Fibroblast of skin of right biceps (primary cell): ENCODE measurements around the gene SCD5.

ENCODE experiments used
- DNase-seq: peaks from one replicate; pipeline ENCODE4 v3.0.0-alpha.2; 2013

Gene SCD5

DNA sequence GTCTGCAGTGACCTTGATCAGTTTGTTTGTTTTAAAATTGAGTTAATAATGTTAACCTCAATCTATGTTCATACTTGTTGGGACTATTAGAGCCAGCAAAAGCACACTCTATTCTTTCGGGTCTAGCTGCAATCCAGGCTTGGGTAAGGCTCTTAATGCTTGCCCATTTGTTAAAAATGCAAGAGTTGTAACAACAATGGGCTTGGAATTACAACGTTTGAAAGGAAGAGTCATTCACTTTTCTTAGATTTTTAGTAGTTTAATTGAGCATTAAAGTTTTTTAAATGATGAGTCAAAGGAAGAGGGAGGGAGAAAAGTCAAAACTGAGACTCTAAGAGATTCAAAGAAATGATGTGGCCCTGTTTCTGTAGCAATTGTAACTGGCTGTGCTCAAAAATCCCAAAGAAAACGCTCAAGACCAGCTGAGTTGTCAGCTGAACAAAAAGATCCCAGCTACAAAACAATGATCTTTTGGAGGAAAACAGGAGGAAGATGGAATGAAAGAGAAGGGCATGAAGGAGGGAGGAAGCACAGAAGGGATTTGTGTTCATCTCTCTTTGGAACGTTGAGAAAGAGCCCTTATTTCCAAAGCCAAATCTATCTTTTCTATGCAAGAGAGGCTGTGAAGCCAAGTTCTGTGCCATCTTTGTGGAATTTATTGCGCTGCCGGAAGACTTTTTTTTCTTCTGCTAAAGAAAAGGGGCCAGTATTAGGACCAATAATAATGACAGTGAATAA lies 5.5 kb downstream of the SCD5 start:
- DNase-seq = no peak

DNA sequence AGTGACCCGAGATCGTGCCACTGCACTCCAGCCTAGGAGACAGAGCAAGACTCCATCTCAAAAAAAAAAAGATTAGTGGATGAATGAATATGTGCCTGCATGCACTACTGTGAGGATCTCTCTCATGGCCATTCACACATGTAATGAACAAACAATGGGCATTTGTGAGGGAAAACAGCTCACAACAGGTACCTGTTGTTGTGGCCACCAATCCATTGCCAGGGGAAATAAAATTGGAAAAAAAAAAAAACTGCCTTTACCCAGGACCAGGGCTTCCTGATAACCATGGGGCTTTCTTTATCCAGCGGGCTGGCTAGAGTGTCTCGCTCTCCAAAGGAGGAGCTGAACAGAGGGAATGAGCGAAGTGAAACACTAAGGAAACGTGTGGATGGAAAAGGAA lies 7.4 kb downstream of the SCD5 start:
- DNase-seq = no peak

DNA sequence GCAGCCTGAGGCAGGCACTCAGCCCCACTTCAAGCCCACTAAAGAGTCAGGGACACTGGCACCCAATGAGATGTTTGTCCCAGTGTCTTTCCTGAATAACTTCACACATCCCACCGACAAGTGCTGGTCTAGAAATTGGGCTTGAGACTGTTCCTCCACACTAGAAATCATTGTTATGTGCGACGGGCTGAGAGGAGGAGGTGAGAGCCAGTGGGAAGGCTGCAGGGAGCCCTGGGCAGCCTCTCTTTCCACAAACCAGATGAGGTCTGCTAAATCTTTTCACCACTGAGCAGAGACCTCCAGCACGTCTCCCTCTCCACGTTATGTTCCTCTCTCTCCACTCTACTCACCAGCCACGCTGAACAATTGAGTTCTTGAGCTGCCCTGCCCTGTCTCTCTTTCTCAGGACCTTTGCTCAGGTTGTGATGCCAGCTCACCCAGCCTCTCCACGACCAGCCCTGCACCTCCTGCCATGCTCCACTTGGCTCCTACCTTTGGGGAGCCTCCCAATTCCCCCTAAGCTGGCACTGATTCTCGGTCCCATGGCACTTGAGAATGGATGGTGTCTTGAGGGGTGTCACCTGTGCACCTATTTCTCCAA lies 8.4 kb downstream of the SCD5 start:
- no peak for DNase-seq

DNA sequence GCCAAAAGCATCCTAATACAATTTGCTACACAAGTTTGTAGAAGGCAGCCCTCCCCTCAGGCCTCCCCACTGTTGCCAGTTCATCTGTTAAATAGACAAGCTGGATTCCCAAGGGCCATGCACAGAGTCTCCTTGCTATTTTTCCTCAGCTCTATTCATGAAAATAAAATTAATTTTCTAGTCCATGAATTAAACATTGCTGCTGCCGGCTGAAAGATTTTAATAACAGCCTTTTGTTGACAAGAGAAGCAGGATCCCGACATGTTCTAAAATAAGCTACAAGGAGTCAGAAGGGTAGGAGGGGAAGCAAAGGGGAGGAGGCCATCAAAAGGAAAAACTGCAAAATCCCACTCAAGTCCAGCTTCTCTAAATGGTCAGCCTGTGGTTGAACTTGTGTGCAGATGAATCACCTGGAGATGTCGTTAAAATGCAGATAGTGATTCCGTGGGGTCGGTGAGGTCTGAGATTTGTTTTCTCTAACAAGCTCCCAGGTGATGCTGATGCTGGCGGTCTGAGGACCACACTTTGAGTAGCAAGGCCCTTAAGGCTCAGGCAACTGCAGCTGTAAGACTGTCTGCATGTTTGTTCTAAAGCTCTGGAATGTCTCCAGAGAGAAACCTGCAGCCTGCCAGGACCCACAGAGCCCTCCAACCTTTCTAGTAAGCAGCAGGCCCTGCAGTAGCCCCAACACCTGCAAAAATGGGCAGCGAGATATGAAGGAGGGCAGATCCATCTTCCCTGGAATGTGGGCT lies 9.4 kb downstream of the SCD5 start:
- no peak for DNase-seq

DNA sequence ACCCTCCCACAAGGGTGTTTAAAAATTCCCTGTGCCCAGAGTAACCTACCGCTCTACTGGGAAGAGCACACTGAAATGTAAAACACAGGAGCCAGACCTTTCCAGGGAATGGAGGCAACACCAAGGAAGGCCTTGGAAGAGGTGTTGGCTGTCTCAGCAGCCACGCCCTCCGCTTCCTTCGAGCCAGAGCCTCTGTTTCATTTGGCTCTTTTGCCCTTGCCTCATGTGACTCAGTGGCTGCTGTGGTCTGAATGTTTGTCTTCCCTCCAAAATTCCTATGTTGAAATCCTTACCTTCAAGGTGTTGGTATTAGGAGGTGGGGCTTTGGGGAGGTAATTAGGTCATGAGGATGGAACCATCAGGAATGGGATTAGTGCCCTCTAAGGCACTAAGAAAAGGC lies 11.3 kb downstream of the SCD5 start:
- peak; percentile 35 for DNase-seq

DNA sequence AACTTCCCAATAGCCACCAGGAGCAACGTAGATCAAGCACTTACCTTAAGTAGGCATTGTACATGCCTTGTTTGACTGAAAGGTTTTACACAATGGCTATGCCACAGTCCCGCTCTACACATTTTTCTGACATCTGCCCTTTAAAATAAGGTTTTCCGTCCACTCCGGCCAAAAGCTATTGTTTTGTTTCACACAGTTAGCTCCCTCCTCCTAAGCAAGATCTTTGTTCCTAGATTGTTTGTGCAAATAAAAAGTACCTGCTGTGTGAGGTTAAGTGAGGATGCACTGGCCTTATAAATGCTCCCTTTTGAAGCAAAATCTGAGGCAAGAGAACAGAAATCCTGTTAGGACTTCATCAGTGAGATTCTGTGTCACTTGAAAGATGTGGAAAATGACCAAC lies 11.8 kb downstream of the SCD5 start:
- DNase-seq = no peak

DNA sequence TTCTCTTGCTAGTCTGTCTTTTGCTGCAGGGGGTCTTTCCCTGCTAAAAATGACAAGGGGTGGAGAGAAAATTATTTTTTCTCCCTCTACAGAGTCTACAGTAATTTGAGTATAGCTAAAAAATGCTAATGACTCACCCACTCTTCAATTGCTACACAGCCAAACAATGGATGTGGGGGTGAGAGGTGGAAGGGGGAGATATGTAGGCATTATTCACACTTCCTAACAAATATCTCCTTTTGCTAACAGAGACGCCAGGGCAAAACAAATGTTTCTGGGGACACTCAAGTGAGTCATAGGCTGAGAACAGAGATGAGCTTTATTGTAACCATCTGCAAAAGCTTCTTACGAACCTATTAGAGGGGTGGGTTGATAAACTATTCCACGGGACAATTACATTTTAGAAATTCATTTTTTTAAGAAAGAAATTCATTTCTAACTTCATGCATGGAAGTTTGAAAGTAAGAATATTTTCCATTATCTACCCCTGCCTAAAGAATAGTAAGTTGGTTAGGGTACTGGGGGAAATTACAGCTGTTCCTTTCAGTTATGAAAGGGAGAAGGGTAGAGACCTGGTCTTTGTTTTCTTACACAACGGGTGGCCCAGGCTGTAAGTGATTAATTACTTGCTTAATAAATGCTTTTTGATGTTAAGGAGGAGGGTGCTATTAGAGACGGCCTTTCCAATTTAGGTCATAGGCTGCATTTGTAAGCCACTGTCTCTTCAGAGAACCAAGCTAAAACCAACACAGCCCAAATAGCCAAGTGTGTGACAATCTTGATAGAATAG lies 12.8 kb downstream of the SCD5 start:
- DNase-seq = peak; percentile 95

DNA sequence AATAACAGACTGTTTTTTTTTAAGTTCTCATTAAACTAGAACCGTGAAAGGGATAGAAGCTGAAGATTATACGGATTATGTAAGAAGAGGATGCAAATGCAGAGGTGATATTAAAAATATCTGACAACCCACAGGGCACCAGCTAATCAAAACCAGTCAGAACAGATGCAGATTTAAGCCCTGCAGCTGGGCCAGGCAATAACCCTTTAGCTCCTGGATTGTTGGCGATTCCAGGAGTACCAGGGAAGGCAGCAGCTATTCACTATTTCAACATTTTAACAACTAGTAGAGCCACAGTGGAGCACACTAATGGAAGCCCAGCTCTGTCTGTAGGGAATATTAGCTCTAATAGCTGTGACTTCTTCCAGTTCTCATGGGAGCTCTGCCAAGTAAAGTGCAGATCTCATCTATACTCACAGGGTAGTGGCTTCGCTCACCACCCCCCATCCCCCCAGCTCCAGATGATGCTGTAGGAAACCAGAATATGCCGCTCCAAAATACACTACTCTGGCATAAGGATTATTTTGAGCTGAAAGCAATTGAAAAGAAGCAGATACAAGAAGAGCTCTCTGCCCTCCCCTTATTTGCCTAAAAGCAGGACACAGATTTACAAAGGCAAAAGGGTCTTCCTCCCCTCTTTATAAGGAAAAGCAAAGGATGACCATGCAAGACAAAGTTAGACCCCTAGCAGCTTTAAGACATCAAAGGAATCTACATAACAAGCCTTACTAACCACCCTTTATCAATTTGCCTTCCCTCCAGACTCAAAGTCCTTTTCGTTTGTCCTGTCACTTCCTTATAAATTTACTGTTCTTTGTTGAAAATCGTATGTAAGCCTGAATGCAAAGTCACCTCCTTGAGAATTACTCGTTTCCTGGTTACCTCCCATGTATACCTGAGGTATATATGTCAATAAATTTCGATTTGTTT lies 13.7 kb downstream of the SCD5 start:
- peak; percentile 86 for DNase-seq

DNA sequence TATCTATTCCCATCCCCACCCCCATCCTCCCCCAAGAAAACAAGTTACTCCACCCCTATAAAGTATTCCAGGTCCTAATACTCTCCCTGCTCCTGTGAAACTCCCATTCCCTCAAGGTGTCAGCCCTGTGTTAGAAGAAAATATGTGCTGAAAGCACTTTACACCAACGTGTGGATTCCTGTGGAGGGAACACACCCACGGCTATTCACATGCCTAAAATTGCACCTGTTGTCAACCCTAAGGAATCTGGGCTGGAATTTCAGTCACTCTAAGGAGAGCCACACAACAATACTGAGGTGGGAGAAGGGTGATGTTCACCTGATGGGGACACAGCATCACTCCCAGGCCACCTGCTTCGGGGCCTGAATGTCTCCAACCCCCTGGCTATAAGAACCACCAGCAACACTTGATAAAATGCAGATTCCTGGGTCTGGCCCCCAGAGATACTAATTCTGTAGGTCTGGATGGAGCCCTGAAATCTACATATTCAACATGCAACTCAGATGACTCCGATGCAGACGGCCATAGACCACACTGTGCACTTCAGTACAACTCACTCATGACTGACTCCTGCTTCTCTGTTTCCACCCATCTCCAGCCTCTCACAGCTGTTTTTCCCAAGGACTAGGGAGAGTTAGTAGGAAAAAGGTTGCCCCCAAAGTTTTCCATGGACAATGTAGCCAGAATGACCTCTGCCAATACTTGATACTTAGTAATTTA lies 15.8 kb downstream of the SCD5 start:
- DNase-seq = no peak

DNA sequence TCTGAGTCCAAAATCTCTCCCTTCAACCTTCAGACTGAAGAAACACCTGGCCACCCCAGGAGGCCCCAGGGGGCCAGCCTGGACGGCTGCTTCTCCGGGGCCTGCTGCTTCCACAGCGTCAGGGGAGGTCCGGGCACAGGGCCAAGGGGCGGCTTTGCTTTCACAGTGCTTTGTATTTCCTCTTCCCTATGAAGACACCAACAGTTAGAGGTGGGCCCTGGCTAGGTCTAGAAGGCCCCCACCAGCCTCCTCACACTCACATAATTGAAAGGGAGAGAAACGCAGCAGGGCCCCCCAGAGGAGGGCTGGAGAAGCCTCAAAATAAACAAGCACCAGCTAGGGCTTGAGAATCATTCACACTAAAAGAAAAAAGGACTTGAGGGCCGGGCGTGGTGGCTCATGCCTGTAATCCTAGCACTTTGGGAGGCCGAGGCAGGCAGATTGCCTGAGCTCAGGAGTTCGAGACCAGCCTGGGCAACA lies 17.8 kb downstream of the SCD5 start:
- peak; percentile 78 for DNase-seq

DNA sequence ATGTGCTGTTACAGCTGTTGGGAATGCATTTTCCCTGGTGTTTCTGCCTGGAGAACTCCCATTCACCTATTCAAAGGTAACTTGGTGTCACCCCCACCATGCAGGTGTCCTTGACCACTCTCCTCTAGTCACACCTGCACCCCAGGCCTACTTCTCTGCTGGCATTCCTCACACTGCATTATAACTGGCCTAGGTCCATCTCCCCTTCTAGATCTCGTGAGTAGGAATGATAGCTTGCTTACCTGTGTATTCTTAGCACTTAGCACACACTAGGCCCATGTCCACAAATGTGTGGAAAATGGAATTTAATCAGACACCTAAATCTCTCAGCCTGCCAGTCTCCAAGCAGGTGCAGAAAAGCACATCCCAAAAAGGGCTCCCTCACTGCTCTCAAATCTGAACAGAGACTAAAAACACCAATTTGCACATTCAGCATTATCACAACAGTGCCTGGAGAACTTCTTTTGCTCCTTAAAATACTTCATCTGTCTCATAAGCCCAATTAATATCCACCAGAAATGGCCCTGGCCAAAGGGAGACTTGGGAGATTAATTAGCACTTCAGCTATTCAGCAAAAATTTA lies 18.3 kb downstream of the SCD5 start:
- DNase-seq = no peak

DNA sequence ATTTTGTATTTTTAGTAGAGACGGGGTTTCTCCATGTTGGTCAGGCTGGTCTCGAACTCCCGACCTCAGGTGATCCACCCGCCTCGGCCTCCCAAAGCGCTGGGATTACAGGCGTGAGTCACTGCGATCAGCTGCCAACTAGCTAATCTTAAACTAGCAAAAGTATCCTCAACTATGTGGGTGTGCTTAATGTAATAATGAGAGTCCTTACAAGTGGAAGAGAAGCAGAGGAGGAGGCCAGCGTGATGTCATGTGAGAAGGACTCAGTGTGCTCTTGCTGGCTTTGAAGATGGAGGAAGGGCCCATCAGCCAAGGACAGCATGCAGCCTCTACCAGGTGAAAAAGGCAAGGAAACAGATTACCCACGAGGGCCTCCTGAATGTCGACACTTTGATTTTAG lies 19.6 kb downstream of the SCD5 start:
- peak; percentile 31 for DNase-seq

DNA sequence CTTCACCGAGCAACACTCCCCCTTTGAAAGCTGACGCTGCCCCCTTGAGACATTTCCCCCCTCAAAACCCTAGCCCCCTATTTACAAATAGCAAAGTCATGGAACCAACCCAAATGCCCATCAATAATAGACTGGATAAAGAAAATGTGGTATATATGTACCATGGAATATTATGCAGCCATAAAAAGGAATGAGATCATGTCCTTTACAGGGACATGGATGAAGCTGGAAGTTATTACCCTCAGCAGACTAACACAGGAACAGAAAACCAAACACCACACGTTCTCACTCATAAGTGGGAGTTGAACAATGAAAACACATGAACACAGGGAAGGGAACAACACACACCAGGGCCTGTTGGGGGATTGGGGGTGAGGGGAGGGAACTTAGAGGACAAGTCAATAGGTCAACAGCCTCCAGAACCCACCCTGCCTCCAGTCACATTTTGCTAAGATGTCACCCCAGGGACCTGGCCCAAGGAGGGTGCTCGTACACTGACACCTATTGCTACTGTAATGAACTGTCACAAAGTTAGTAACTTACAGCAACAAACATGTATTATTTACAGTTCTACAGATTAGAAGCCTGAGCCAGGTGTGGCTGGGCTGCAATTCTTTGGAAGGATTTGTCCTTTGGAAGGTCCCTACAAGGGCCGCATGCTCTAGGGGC lies 20.6 kb downstream of the SCD5 start:
- DNase-seq = no peak

DNA sequence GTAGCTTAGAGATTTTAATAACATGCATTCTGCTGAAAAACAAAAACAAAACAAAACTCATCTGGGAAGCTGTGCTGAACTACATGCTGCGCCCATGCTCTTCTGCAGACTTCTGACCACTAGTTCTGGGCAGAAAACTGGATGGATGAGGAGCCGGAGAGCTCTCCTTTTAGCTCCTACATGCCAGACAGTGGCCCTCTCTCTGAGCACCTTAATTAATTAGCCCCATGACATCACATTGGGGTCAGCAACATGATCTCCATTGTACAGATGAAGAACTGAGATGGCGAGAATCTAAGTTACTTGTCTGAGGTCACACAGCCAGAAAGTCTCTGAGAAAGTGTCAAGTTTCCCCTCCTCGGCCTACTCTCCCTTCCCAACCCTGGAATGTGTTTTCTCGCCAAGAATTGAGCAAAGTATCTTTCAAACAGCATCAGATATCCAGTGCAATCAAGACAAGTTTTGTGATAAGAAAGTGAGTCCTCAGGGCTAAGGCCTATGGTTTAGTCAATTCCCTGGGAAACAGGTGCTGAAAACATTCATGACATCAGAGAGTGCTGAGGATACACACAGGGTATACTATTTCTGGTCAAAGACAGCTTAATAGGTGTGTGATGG lies 21.6 kb downstream of the SCD5 start:
- peak; percentile 67 for DNase-seq

DNA sequence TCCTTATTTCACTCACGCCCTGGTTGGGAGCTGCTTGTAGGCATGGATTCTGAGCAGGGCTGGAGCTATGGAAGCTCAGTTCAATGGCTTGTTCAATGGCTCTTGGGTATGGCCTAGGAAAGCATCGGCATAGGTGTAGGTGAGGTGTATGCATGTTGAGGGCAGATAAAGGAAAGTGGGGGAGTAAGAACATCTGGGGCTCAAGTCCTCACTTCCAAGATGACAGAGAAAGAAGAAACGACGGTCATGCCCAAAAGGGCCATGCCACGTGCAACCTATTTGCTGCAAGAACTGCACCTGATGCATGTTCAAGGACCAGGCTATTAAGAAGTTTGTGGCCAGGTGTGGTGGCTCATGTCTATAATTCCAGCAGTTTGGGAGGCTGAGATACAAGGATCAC lies 23.4 kb downstream of the SCD5 start:
- DNase-seq = no peak

DNA sequence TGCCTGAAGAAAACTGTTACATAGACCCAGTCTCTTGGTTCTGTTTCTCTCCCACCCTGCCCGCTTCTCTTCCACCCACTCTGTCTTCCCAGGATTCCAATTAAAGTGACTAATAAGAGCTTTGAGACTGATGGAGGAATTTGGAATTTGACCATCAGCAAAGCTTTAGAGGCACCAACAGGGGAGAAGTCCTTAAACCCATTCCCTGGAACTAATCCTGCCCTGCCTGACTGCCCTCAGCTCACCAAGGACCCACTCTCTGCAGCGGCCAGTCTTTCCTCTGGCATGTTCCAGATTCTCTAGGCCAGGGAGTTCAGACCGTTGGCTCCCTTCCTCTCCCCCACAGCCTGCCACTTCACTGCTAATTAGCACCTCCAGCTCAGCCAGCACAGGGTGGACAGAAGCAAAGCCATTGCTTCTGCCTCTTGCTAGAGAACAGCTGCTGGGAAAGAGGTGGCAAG lies 23.9 kb downstream of the SCD5 start:
- DNase-seq = peak; percentile 61

DNA sequence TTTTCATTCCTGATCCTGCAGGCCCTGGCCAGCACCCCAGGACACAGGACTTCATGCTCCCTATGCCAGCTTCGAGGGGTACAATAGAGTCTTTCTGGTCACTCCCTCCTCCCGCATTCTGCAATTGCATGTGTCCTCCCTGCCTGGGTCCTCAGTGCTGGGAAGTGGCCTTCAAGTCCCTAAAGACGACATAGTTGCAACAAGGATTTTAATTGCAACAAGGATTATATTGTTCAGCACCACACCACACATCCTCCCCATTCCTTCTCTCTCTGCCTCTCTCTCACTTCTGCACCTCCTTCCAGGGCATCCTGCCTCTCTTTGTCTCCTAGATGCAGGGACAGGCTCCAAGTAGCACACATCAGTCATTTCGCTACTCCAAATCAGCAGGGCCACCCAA lies 25.5 kb downstream of the SCD5 start:
- DNase-seq = no peak

DNA sequence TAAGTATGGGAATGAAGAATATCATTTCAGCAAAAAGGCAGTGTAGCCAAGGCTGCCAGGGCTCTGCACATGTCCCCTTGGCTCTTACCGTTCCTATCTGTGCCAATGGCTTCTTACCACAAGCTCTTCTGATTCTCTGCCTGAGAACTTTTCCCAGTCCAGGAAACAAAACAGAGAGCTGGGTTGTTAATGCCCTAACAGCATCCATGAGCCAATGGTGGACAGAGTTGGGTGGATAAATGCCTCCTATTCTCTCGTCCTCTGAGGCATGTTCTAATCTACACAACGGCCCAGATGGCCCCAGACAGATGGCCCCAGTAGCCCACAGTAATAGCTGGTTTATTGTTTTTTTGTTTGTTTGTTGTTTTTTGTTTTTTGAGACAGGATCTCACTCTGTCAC lies 28.0 kb downstream of the SCD5 start:
- DNase-seq = no peak

DNA sequence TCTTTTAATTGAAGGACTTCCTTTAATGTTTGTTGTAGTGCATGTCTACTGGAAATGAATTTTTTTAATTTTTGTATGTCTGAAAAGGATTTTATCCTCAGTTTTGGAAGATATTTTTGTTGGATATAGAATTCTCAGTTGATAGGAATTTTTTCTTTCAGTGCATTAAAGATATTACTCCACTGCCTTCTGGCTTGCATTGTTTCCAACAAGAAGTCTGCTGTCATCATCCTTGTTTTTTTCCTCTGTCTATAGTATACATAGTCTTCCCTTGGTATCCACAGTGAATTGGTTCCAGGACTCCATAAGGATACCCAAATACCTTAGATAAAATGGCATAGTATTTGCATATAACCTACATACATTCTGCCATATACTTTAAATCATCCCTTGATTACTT lies 33.5 kb downstream of the SCD5 start:
- DNase-seq = no peak

DNA sequence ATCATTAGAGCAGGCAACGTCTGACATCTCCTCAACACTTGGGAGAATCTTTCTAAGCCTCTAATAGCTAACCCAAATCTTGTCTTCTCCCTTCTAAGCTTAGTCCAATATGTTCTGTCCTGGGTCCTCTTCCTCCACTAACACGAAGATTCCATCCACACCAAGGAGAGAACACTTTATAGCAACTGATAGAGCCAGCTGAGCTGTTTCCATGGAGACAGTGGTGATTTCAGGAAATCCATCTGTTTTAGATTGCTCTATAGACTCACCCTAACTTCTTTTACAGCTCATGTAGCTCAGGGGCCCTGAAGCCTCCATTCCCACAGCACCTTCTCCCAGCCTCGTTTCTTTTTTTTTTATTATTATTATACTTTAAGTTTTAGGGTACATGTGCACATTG lies 37.4 kb downstream of the SCD5 start:
- DNase-seq = no peak
